ENCODE data around the gene ZDHHC7.
"Not testable (repeated sequence)": the region's sequence is repeated elsewhere in the genome, so short reads cannot be mapped to it uniquely, and the experiment has no call there.

Gene ZDHHC7

GRCh38 chr16:85042606-85043005 lies 31.3 kb upstream of the ZDHHC7 start:
- DNase-seq (ENCODE audit: low read depth) = no peak

- no peak for DNase-seq (ENCODE audit: low read depth)
These were observed 30.8 kb upstream of the ZDHHC7 start for GRCh38 chr16:85042167-85042526.

- no peak for DNase-seq (ENCODE audit: low read depth)
These were observed 30.2 kb upstream of the ZDHHC7 start for GRCh38 chr16:85041219-85042166.

GRCh38 chr16:85040685-85041084 lies 29.4 kb upstream of the ZDHHC7 start:
- no peak for DNase-seq (ENCODE audit: low read depth)

GRCh38 chr16:85037721-85038120 lies 26.4 kb upstream of the ZDHHC7 start:
- DNase-seq (ENCODE audit: low read depth) = no peak

- no peak for DNase-seq (ENCODE audit: low read depth)
These were observed 25.7 kb upstream of the ZDHHC7 start for GRCh38 chr16:85037050-85037410.

- no peak for DNase-seq (ENCODE audit: low read depth)
These were observed 25.1 kb upstream of the ZDHHC7 start for GRCh38 chr16:85036236-85037049.

GRCh38 chr16:85034591-85035433 lies 23.5 kb upstream of the ZDHHC7 start:
- no peak for DNase-seq (ENCODE audit: low read depth)

- DNase-seq (ENCODE audit: low read depth) = no peak
These were observed 21.8 kb upstream of the ZDHHC7 start for GRCh38 chr16:85033171-85033570.

GRCh38 chr16:85032187-85032586 lies 20.9 kb upstream of the ZDHHC7 start:
- DNase-seq (ENCODE audit: low read depth) = not testable (repeated sequence)

- no peak for DNase-seq (ENCODE audit: low read depth)
These were observed 20.1 kb upstream of the ZDHHC7 start for GRCh38 chr16:85031451-85031850.

GRCh38 chr16:85029981-85030401 lies 18.7 kb upstream of the ZDHHC7 start:
- DNase-seq (ENCODE audit: low read depth) = no peak

- no peak for DNase-seq (ENCODE audit: low read depth)
These were observed 18.1 kb upstream of the ZDHHC7 start for GRCh38 chr16:85029408-85029784.

- DNase-seq (ENCODE audit: low read depth) = no peak
These were observed 17.5 kb upstream of the ZDHHC7 start for GRCh38 chr16:85028685-85029407.

GRCh38 chr16:85027958-85028684 lies 16.8 kb upstream of the ZDHHC7 start:
- no peak for DNase-seq (ENCODE audit: low read depth)

GRCh38 chr16:85027349-85027957 lies 16.1 kb upstream of the ZDHHC7 start, which contains the start of gene KIAA0513:
KIAA0513 (plus strand) TSS chr16:85027795; CDS start chr16:85067072, 39,277 bp downstream.
- DNase-seq (ENCODE audit: low read depth) = no peak

- DNase-seq (ENCODE audit: low read depth) = no peak
These were observed 15.4 kb upstream of the ZDHHC7 start for GRCh38 chr16:85026703-85027102.

- no peak for DNase-seq (ENCODE audit: low read depth)
These were observed 14.7 kb upstream of the ZDHHC7 start for GRCh38 chr16:85025781-85026653.

GRCh38 chr16:85019659-85020245 lies 8.4 kb upstream of the ZDHHC7 start:
- DNase-seq (ENCODE audit: low read depth) = no peak
